Kidney (tissue), 14 donors: Measurements from ENCODE around the gene SYPL2. TPM values are rescaled to one million over a fixed set of nuclear protein-coding genes. Genes with fewer than 3 reads are reported as not detected.

Experiments used
- DNase-seq, 5 donors: peaks; one replicate each; pipeline ENCODE4 v3.0.0-alpha.2; 2013 to 2020
- FAIRE-seq: peaks from 2 replicates; lab custom pipeline; 2012; peaks lifted over from hg19 to GRCh38; lab: Jason Lieb, UNC
- H3K27ac ChIP-seq, 2 donors: one replicate each; pipeline ENCODE4 v1.7.0; 2013; ENCODE audit warnings: low read depth in 2 of 2, low read length in 2 of 2, inconsistent platforms in 1 of 2
- H3K27me3 ChIP-seq: one replicate; pipeline ENCODE4 v1.7.1; 2013; ENCODE audit warnings: low read length, inconsistent platforms; ENCODE audit not compliant: control insufficient read depth, insufficient read depth
- H3K36me3 ChIP-seq, 3 donors: one replicate each; pipeline versions ENCODE4 v1.7.0 to v1.7.1; 2013; ENCODE audit warnings: low read length in 3 of 3, control low read depth in 1 of 3, inconsistent platforms in 1 of 3; ENCODE audit not compliant: insufficient read depth in 3 of 3, control insufficient read depth in 2 of 3
- H3K4me1 ChIP-seq, 3 donors: one replicate each; pipeline versions ENCODE4 v1.7.0 to v1.7.1; 2013; ENCODE audit warnings: low read length in 3 of 3, inconsistent platforms in 1 of 3, low read depth in 1 of 3; ENCODE audit not compliant: control insufficient read depth in 2 of 3, insufficient read depth in 2 of 3
- H3K4me3 ChIP-seq, 3 donors: one replicate each; pipeline versions ENCODE4 v1.7.0 to v1.8.1; 2013; ENCODE audit warnings: low read length in 3 of 3, control low read depth in 1 of 3, inconsistent platforms in 1 of 3
- H3K9ac ChIP-seq, 3 donors: one replicate each; pipeline versions ENCODE4 v1.7.0 to v1.7.1; 2013; ENCODE audit warnings: low read length in 3 of 3, control low read depth in 1 of 3, inconsistent platforms in 1 of 3
- H3K9me3 ChIP-seq, 3 donors: one replicate each; pipeline versions ENCODE4 v1.7.0 to v1.7.1; 2013; ENCODE audit warnings: low read length in 3 of 3, control low read depth in 1 of 3, inconsistent platforms in 1 of 3; ENCODE audit not compliant: control insufficient read depth in 2 of 3, insufficient read depth in 1 of 3
- intact Hi-C: fragments of 100-400 bp; cut with DNase I; formaldehyde crosslinking; loops from one replicate; pipeline ENCODE4 v1.11.1; 2022
- polyA plus RNA-seq: library from polyadenylated mRNA; stranded (reverse); fragments of 350-450 nt; fragmentation: Illumina TruSeq; extraction: RNeasy Lipid Tissue Mini Kit (QIAGEN cat#74804); gene quantifications from one replicate; pipeline ENCODE4 v1.2.3, GENCODE V29; 2014; ENCODE audit warnings: low read depth, low replicate concordance; ENCODE audit not compliant: insufficient read depth
- total RNA-seq: library from RNA; stranded (reverse); fragmentation: NEBNext Ultra II Directional; extraction: Animal tissue kit (Norgen Biotek cat#: 25700); gene quantifications from one replicate; pipeline ENCODE4 v1.2.1, GENCODE V29; 2021
- TF ChIP-seq, protein P1 (sequence below): IDR thresholded peaks from 3 replicates; pipeline ENCODE4 v1.5.1; 2012; ENCODE audit warnings: mild to moderate bottlenecking, moderate library complexity, borderline replicate concordance; ENCODE audit not compliant: insufficient read depth; ENCODE audit errors: extremely low read depth
- donor health status: control.
- donor health status: control.
- donor health status: control.
- donor health status: control.
- donor health status: control.
- donor health status: DM: yes; HTN: yes; CAD: no.
- donor health status: Normal renal cell carcinoma (clear cell type).

Gene SYPL2
- total and polyA plus RNA-seq, 2 donors from 2014 or later: 6.7 to 9.8 TPM

DNA sequence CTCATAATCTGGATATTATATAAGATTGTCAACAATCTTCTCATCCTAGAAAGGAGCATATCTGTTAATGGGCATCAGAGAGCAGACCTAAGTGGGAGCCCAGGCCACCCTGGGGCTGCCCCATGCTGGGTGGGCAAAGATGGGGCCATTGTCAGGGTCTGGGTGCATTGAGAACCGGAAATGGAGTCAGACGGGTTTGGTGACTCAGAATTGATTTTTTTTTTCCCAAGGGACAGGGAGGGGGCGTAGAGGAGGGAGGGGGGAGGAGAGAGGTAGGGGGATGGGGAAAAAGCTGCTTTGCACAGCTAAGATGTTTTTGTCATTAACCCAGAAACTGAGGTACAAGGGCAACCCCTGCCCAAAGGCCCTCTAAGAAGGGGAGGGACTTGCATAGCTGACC lies 18.7 kb downstream of the SYPL2 start:
- TF ChIP-seq, protein P1, sequence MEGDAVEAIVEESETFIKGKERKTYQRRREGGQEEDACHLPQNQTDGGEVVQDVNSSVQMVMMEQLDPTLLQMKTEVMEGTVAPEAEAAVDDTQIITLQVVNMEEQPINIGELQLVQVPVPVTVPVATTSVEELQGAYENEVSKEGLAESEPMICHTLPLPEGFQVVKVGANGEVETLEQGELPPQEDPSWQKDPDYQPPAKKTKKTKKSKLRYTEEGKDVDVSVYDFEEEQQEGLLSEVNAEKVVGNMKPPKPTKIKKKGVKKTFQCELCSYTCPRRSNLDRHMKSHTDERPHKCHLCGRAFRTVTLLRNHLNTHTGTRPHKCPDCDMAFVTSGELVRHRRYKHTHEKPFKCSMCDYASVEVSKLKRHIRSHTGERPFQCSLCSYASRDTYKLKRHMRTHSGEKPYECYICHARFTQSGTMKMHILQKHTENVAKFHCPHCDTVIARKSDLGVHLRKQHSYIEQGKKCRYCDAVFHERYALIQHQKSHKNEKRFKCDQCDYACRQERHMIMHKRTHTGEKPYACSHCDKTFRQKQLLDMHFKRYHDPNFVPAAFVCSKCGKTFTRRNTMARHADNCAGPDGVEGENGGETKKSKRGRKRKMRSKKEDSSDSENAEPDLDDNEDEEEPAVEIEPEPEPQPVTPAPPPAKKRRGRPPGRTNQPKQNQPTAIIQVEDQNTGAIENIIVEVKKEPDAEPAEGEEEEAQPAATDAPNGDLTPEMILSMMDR: no peak
- H3K36me3 ChIP-seq: peaks cover 0 to 4% (median under 1%) of the 10 kb centered on the region in 3 donors
- intact Hi-C loops: no loop called here
- no peak overlapping the region for H3K27ac ChIP-seq
- no peaks in the 10 kb centered on the region for H3K27me3 ChIP-seq
- peak overlapping the region in 1 of 3 donors; percentile 88 for H3K4me3 ChIP-seq
- DNase-seq (no peak), FAIRE-seq (no peak)
- H3K9me3 ChIP-seq: no peaks in the 10 kb centered on the region
- peaks cover 0 to 14% (median 12%) of the 10 kb centered on the region in 3 donors for H3K4me1 ChIP-seq
- no peak overlapping the region for H3K9ac ChIP-seq

DNA sequence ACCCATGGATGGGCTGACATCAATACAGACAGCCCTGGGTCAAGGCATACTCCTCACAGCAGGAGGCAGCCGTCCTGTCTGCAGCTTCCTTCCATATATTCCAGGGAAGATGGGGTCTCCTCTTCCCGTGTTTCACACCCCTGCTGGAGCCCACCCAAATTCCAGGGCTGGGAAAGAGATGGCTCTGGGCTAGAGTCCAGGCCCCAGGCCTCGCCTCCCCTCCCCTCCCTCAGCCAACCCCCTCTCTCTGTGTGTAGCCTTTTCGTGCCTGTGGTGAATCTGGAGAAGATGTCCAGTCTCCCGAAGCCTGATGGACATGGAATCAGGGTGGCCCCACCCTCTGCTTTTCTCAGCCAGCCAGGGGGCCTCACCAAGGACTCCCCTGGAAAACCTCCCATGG lies 20.9 kb downstream of the SYPL2 start:
- Histone ChIP-seq H3K27me3 (no peaks in the 10 kb centered on the region), H3K36me3 (peaks cover 0 to 4% (median 0%) of the 10 kb centered on the region in 3 donors), H3K4me3 (no peak overlapping the region), H3K27ac (no peak overlapping the region), H3K9ac (no peak overlapping the region), H3K9me3 (no peaks in the 10 kb centered on the region), H3K4me1 (peaks cover 0 to 14% (median 12%) of the 10 kb centered on the region in 3 donors)
- TF ChIP-seq, protein P1: no peak
- intact Hi-C loops: no loop called here
- no peak for FAIRE-seq
- no peak for DNase-seq

DNA sequence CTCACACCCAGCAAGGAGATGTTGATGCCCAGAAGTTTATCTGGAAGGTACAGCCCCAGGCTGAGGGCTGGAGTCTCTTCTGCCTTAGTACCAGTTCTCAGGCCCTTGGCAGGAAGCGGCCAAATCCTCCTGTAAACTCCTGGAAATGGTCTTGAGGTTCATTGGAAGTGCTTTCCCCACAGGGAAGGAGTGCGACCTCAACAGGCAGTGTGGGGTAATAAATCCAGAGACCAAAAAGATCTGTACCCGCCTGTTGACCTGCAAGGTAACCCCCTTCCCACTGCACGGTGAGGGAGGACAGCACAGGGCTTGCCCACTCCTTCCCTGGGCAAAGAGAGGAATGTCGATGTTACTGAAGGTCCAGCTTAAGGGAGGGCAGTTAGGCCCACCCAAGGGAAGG lies 21.9 kb downstream of the SYPL2 start:
- no peaks in the 10 kb centered on the region for H3K27me3 ChIP-seq
- FAIRE-seq (no peak), DNase-seq (no peak)
- H3K27ac ChIP-seq: no peak overlapping the region
- no peak overlapping the region for H3K9ac ChIP-seq
- H3K4me1 ChIP-seq: peaks cover 0 to 10% (median 9%) of the 10 kb centered on the region in 3 donors
- no peaks in the 10 kb centered on the region for H3K9me3 ChIP-seq
- peaks cover 0 to 4% (median 0%) of the 10 kb centered on the region in 3 donors for H3K36me3 ChIP-seq
- intact Hi-C loops: no loop called here
- no peak overlapping the region for H3K4me3 ChIP-seq
- TF ChIP-seq, protein P1: no peak

DNA sequence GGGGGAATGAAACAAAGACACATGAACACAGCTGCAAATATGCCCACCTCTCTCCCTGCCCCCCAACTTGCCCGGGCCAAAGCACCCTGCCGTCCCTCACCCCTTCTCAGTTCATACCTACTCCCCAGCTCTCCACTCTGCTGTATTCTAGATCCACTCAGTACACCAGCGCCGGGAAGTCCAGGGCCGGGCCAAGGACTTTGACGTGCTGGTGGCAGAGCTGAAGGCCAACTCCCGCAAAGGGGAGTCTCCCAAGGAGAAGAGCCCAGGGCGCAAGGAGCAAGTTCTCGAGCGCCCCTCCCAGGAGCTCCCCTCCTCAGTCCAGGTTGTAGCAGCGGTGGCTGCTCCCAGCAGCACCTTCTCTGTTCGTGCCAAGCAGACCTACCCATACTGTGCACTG lies 22.4 kb downstream of the SYPL2 start:
- intact Hi-C loops: no loop called here
- Histone ChIP-seq H3K4me1 (peaks cover 0 to 12% (median 10%) of the 10 kb centered on the region in 3 donors), H3K36me3 (peaks cover 0 to 4% (median 0%) of the 10 kb centered on the region in 3 donors), H3K9ac (no peak overlapping the region), H3K27ac (no peak overlapping the region), H3K9me3 (no peaks in the 10 kb centered on the region), H3K4me3 (no peak overlapping the region), H3K27me3 (no peaks in the 10 kb centered on the region)
- TF ChIP-seq, protein P1: no peak
- FAIRE-seq (no peak), DNase-seq (no peak)
